T-helper 17 cell (primary cell): Measurements from ENCODE around the gene HRAS. TPM values are rescaled to one million over a fixed set of nuclear protein-coding genes. Genes with fewer than 3 reads are reported as not detected.
A peak's percentile ranks its signal among the peaks of the same experiment; 100 is the strongest.

Experiments
- ATAC-seq: fragments of 150-1000 bp; cut with Tn5 transposase; 2 replicates; pipeline ENCODE4 v1.10.0; 2021; ENCODE audit warnings: mild to moderate bottlenecking, moderate library complexity
- DNase-seq, 3 donors: peaks; one replicate each; pipeline versions ENCODE4 v3.0.0 to v3.0.0-alpha.2; 2020 to 2021
- H3K9me3 ChIP-seq: one replicate; pipeline ENCODE4 v1.7.0; 2013; ENCODE audit warnings: low read length, mild to moderate bottlenecking; ENCODE audit not compliant: control insufficient read depth, poor library complexity, severe bottlenecking
- H3K27ac Mint-ChIP-seq: one replicate; pipeline ENCODE4 v1.8.0; 2022; ENCODE audit warnings: mild to moderate bottlenecking, moderate library complexity, mixed read lengths
- H3K27me3 Mint-ChIP-seq: one replicate; pipeline ENCODE4 v1.8.0; 2022; ENCODE audit warnings: mixed read lengths
- H3K36me3 Mint-ChIP-seq: one replicate; pipeline ENCODE4 v1.8.0; 2022; ENCODE audit warnings: low read depth, mixed read lengths
- H3K4me1 Mint-ChIP-seq: one replicate; pipeline ENCODE4 v1.8.0; 2022; ENCODE audit warnings: mild to moderate bottlenecking, mixed read lengths
- H3K4me3 Mint-ChIP-seq: one replicate; pipeline ENCODE4 v1.8.0; 2022; ENCODE audit warnings: mild to moderate bottlenecking, moderate library complexity, mixed read lengths
- total RNA-seq, 4 donors: library from RNA in 2 of 4; stranded (reverse) in 2 of 4; gene quantifications; one replicate each; pipeline ENCODE4 v1.2.3 and lab custom pipeline; 2022 to 2026

The HRAS gene
- total RNA-seq, 2 donors from 2014 or later: 31.4 TPM

DNA sequence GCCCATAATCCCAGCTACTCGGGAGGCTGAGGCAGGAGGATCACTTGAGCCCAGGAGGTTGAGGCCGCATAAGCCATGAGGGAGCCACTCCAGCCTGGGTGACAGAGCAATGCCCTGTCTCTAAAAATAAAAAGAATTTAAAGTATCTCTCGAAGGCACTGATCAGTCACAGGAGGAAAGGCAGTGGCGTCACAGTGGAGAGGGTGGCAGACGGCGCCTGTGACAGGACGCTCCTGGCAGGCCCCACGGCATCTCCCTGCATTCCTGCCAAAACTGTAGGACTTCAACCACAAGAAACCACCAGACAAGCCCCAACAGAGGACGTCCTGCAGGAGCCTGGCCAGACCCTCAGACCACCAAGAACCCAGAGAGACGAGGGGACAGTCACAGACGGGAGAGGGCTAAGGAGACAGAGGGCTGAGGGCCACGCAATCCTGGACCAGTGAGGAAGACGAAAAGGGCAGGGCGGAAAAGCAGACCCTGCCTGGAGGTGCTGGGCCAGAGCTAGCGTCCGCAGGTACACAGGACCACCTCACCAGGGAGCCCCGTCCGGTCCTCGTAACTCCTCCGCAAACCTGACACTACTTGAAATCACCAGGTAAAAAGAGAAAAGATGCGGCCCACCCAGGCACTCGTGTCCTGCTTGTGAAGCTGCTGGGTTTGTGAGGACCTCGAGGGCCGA, 34.2 kb downstream of the HRAS start:
- no peaks in the 10 kb centered on the region for H3K9me3 ChIP-seq
- H3K4me1 Mint-ChIP-seq: peaks cover 15% of the 10 kb centered on the region
- peak overlapping the region; percentile 49 for H3K4me3 Mint-ChIP-seq
- peak overlapping the region; percentile 4 for H3K27ac Mint-ChIP-seq
- H3K27me3 Mint-ChIP-seq: no peaks in the 10 kb centered on the region
- DNase-seq (no peak), ATAC-seq (no peak)
- peaks cover 10% of the 10 kb centered on the region for H3K36me3 Mint-ChIP-seq

DNA sequence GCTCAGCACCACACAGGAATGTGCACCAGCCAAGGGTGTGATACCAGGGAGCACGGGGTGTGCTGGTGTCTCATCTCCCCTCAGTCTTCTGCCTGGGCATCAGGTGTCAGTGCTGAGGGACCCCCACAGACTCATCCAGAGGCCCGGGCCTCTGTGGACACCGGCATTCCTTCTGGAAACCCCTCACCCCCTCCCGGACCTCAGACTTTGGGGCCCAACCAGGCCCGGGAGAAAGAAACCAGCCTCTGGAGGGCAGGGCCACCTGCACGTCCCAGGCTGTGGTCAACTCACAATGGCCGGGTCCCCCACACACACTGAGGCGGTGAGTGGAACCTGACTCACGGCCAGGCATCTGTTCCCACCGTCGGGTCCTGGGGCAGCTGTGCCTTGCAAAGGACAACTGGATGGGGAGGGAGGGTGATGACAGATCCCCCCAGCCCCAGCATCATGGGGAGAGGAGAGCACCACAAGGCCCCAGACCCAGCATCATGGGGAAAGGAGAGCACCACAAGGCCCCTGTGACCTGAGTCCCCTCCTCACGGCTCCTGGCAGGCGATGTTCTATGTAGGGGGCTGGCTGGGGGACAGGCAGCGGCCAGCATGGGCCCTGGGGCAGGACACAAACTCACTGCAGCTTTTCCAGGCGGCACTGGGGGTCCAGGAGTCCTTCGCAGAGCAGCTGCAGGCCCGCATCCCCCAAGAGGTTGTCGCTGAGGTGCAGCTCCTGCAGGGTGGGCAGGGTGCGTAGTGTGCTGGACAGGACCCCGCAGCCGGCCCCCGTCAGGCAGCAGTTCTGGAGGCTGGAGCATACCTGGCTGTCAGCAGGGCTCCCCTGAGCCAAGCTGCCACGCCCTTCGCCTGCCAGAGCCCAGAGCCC, 35.9 kb downstream of the HRAS start:
- Mint-ChIP-seq H3K27me3 (no peaks in the 10 kb centered on the region), H3K4me1 (peaks cover 15% of the 10 kb centered on the region), H3K4me3 (no peak overlapping the region), H3K27ac (no peak overlapping the region), H3K36me3 (peaks cover 12% of the 10 kb centered on the region)
- no peak for ATAC-seq
- H3K9me3 ChIP-seq: no peaks in the 10 kb centered on the region
- DNase-seq: no peak

DNA sequence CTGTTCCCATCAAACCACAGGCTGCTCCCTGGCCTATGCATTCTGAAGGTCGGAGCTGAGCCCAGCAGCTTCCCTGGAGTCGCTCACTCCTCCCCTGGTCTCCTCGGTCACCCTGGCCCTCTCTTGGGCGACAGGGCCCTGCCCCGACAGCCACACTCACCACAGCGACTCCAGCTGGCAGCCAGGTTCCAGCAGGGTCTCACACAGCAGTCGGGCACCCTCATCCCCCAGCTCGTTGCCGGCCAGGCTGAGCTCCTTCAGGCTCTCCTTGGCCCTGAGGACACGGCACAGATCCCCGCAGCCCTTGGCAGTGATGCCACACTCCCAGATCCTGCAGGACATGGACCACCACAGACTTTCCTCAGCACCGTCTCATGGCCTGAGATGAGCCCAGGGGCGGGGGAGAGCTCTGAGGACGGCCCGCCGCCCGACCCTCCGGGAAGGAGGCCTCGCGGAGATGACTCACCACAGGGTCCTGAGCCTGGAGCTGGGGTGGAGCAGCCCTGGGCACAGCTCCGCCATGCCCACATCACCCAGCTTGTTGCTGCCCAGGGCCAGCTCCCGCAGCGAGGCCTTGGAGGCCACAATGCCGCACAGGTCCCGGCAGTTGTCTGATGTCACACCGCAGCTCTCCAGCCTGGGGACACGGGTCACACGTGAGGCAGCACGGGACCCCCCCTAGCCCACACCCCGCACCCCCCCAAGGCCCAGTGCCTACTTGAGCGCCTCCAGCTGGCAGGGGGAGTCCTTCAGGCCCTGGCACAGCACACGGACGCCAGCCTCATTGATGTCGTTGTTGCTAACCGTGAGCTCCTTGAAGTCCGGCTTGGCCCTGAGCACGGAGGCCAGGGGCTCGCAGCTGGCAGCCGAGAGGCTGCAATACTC, 36.8 kb downstream of the HRAS start:
- Mint-ChIP-seq H3K36me3 (peaks cover 12% of the 10 kb centered on the region), H3K27ac (no peak overlapping the region), H3K4me1 (peaks cover 11% of the 10 kb centered on the region), H3K4me3 (no peak overlapping the region), H3K27me3 (no peaks in the 10 kb centered on the region)
- no peak for DNase-seq
- no peaks in the 10 kb centered on the region for H3K9me3 ChIP-seq
- no peak for ATAC-seq

DNA sequence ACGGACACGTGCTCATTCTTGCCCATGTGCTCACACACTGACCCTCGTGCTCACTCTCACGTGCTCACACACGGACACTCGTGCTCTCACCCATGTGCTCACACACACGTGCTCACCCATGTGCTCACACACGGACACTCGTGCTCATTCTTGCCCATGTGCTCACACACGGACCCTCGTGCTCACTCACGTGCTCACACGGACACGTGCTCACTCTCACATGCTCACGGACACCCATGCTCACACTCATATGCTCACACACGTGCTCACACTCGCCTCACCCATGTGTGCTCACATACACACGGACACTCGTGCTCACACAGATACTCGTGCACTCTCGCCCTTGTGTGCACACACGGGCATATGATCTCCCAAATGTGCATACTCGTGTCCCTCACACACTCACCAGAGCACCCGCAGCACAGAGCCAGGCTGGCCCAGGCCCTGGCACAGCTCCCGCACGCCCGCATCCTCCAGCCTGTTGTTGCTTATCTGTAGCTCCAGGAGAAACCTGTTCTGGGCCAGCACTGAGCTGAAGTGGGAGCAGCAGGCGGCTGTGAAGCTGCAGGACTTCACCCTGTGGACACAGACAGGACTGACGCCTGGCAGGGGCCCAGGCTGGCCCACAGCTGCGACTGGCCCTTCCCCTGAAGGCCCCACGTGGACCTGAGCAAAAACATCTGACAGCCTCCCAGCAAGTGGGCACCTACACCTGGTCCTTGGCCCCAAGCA, 37.6 kb downstream of the HRAS start:
- Mint-ChIP-seq H3K4me3 (no peak overlapping the region), H3K4me1 (peaks cover 6% of the 10 kb centered on the region), H3K27me3 (no peaks in the 10 kb centered on the region), H3K36me3 (peaks cover 12% of the 10 kb centered on the region), H3K27ac (no peak overlapping the region)
- DNase-seq: no peak
- no peak for ATAC-seq
- no peaks in the 10 kb centered on the region for H3K9me3 ChIP-seq

- peaks cover 12% of the 10 kb centered on the region for H3K36me3 Mint-ChIP-seq
- peaks cover 6% of the 10 kb centered on the region for H3K4me1 Mint-ChIP-seq
- no peaks in the 10 kb centered on the region for H3K27me3 Mint-ChIP-seq
- H3K27ac Mint-ChIP-seq: no peak overlapping the region
- H3K9me3 ChIP-seq: no peaks in the 10 kb centered on the region
- DNase-seq (no peak), ATAC-seq (no peak)
- no peak overlapping the region for H3K4me3 Mint-ChIP-seq
These were observed 38.4 kb downstream of the HRAS start for GRCh38 chr11:496834-497564.

- Mint-ChIP-seq H3K36me3 (peaks cover 12% of the 10 kb centered on the region), H3K27ac (no peak overlapping the region)
- ATAC-seq: no peak
These were observed 39.8 kb downstream of the HRAS start for GRCh38 chr11:495537-495931.

GRCh38 chr11:494761-495536, 40.4 kb downstream of the HRAS start:
- no peaks in the 10 kb centered on the region for H3K27me3 Mint-ChIP-seq
- H3K36me3 Mint-ChIP-seq: peaks cover 12% of the 10 kb centered on the region
- DNase-seq (no peak), ATAC-seq (no peak)
- H3K4me1 Mint-ChIP-seq: peaks cover 6% of the 10 kb centered on the region
- no peak overlapping the region for H3K4me3 Mint-ChIP-seq
- H3K27ac Mint-ChIP-seq: no peak overlapping the region
- H3K9me3 ChIP-seq: no peaks in the 10 kb centered on the region

More at GRCh38 chr11:495537-495931, 39.8 kb downstream of the HRAS start:
- no peak for DNase-seq
- no peaks in the 10 kb centered on the region for H3K27me3 Mint-ChIP-seq
- H3K4me3 Mint-ChIP-seq: no peak overlapping the region
- H3K9me3 ChIP-seq: no peaks in the 10 kb centered on the region
- peaks cover 6% of the 10 kb centered on the region for H3K4me1 Mint-ChIP-seq

GRCh38 chr11:492427-493226, 42.7 kb downstream of the HRAS start:
- Mint-ChIP-seq H3K4me3 (no peak overlapping the region), H3K27ac (peak overlapping the region; percentile 51), H3K36me3 (peaks cover 8% of the 10 kb centered on the region), H3K4me1 (peaks cover 5% of the 10 kb centered on the region), H3K27me3 (no peaks in the 10 kb centered on the region)
- no peak for DNase-seq
- no peaks in the 10 kb centered on the region for H3K9me3 ChIP-seq
- ATAC-seq: no peak

DNA sequence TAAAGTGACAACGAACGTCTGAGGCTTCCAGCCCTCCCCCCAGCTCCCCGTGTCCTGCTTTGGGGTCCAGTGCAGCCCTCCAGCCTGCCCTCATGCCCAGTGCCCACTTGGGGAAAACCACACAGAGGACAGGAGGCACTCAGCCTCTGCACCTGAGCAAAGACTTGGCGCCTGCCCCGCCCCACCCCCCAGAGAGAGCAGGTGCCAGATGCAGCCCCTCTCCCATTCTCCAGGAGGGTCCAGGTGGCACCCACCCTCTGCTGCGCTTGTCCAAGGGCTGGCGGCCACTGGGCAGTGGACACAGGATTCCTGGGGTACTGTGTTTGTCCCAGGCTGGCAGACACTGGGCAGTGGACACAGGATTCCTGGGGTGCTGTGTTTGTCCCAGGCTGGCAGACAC, 44.0 kb downstream of the HRAS start:
- Mint-ChIP-seq H3K27me3 (no peaks in the 10 kb centered on the region), H3K4me1 (peaks cover 3% of the 10 kb centered on the region), H3K4me3 (no peak overlapping the region), H3K36me3 (peaks cover 2% of the 10 kb centered on the region), H3K27ac (no peak overlapping the region)
- DNase-seq (no peak), ATAC-seq (no peak)
- H3K9me3 ChIP-seq: no peaks in the 10 kb centered on the region

DNA sequence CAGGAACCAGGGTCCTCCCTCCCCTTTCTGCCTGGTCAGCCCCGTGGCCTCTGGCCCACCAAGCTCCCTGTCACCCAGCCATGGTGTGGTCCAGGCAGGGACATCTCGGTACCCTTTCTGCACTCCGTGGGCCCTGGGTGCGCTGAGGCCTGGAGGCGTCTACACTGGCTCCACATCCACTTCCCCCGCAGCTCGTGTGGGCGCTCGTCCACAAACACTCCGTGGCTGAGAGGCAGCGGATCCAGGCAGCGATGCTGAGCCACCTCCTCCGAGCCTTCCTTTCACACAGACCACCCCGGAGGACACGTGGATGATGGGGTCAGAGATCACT, 44.5 kb downstream of the HRAS start:
- H3K36me3 Mint-ChIP-seq: peaks cover 2% of the 10 kb centered on the region
- no peak overlapping the region for H3K4me3 Mint-ChIP-seq
- no peak for DNase-seq
- H3K4me1 Mint-ChIP-seq: peaks cover 2% of the 10 kb centered on the region
- H3K27ac Mint-ChIP-seq: no peak overlapping the region
- ATAC-seq: no peak
- H3K27me3 Mint-ChIP-seq: no peaks in the 10 kb centered on the region
- H3K9me3 ChIP-seq: no peaks in the 10 kb centered on the region

DNA sequence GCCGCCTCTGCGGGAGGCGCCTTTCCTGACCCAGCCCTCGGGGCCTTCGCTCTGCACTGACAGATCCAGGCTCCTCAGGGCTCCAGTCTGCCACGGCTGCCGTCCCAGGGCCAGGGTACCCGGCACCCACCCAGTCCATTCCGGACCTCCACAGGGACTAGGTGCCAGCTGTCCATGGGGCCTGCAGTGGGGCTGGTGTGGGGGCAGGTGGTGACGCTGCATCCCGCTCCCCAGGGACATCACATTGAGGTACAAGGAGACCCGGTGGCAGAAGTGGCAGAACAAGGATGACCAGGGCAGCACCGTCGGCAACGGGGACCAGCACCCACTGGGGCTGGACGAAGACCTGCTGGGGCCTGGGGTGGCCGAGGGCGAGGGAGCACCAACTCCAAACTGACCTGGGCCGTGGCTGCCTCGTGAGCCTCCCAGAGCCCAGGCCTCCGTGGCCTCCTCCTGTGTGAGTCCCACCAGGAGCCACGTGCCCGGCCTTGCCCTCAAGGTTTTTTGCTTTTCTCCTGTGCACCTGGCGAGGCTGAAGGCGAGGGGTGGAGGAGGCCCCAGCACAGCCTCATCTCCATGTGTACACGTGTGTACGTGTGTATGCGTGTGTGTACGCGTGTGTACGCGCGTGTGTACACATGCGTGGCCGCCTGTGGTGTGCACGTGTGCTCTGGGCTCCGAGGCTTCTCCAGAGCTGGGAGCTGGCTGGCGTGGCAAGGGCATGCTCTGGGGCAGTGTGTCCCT, 45.0 kb downstream of the HRAS start:
- no peak overlapping the region for H3K4me3 Mint-ChIP-seq
- H3K27me3 Mint-ChIP-seq: no peaks in the 10 kb centered on the region
- H3K36me3 Mint-ChIP-seq: no peaks in the 10 kb centered on the region
- ATAC-seq (no peak), DNase-seq (no peak)
- no peak overlapping the region for H3K27ac Mint-ChIP-seq
- no peaks in the 10 kb centered on the region for H3K4me1 Mint-ChIP-seq
- H3K9me3 ChIP-seq: no peaks in the 10 kb centered on the region
